PC-9 (cell line): ENCODE data around the gene ABCB8.

Experiments used
- EZH2 ChIP-seq: fragments of 200-600 bp; sonication (generic); IDR thresholded peaks from 2 replicates; pipeline ENCODE4 v1.8.0; 2017; ENCODE audit warnings: antibody characterized with exemption, low read depth
- TF ChIP-seq, protein P1 (sequence below): fragments of 200-600 bp; sonication (generic); conservative IDR thresholded peaks from 2 replicates; pipeline ENCODE4 v1.6.1; 2017; ENCODE audit warnings: mixed run types, antibody characterized with exemption, mild to moderate bottlenecking, moderate library complexity

DNA sequence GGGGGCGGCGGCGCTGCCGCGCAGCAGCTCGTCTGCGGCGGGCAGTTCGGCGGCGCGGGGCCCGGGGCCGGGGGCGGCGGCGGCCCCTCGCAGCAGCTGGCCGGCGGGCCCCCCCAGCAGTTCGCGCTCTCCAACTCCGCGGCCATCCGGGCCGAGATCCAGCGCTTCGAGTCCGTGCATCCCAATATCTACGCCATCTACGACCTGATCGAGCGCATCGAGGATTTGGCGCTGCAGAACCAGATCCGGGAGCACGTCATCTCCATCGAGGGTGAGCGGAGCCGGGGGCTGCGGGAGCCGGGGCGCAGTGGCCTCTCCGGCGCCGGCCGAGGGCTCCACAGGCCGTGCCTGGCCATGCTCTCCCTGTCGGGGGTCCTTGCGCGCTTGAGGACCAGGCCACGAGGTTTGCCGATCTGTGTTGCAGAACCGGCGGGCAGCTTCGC is 58.6 kb downstream of the ABCB8 start:
- TF ChIP-seq, protein P1, sequence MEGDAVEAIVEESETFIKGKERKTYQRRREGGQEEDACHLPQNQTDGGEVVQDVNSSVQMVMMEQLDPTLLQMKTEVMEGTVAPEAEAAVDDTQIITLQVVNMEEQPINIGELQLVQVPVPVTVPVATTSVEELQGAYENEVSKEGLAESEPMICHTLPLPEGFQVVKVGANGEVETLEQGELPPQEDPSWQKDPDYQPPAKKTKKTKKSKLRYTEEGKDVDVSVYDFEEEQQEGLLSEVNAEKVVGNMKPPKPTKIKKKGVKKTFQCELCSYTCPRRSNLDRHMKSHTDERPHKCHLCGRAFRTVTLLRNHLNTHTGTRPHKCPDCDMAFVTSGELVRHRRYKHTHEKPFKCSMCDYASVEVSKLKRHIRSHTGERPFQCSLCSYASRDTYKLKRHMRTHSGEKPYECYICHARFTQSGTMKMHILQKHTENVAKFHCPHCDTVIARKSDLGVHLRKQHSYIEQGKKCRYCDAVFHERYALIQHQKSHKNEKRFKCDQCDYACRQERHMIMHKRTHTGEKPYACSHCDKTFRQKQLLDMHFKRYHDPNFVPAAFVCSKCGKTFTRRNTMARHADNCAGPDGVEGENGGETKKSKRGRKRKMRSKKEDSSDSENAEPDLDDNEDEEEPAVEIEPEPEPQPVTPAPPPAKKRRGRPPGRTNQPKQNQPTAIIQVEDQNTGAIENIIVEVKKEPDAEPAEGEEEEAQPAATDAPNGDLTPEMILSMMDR: no peak
- TF ChIP-seq EZH2: no peak
